ENCODE data around the gene MRTFA. TPM values are rescaled to one million over a fixed set of nuclear protein-coding genes. Genes with fewer than 3 reads are reported as not detected.
"Not testable (repeated sequence)": the region's sequence is repeated elsewhere in the genome, so short reads cannot be mapped to it uniquely, and the experiment has no call there.

The MRTFA gene
- total RNA-seq, 2 experiments from 2014 or later, result 47.7 to 66.9 TPM

GRCh38 chr22:40509401-40510134 lies 127.0 kb downstream of the MRTFA start:
- H3K9me2 ChIP-seq (ENCODE audit: insufficient read depth, low read length), result no peaks in the 10 kb centered on the region
- no TSS peak for BruUV-seq (replicated peaks)
- CTCF ChIA-PET (ENCODE audit: unreplicated experiment), result interaction anchor here (0.6 kb wide), 1 partner anchor 99 kb away, joined by 3 read pairs; no protein-coding TSS in a partner anchor
- TF ChIP-seq, protein P1, sequence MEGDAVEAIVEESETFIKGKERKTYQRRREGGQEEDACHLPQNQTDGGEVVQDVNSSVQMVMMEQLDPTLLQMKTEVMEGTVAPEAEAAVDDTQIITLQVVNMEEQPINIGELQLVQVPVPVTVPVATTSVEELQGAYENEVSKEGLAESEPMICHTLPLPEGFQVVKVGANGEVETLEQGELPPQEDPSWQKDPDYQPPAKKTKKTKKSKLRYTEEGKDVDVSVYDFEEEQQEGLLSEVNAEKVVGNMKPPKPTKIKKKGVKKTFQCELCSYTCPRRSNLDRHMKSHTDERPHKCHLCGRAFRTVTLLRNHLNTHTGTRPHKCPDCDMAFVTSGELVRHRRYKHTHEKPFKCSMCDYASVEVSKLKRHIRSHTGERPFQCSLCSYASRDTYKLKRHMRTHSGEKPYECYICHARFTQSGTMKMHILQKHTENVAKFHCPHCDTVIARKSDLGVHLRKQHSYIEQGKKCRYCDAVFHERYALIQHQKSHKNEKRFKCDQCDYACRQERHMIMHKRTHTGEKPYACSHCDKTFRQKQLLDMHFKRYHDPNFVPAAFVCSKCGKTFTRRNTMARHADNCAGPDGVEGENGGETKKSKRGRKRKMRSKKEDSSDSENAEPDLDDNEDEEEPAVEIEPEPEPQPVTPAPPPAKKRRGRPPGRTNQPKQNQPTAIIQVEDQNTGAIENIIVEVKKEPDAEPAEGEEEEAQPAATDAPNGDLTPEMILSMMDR (conservative IDR thresholded peaks at IDR 0.05; ENCODE audit: low read length), result no peak
- TF ChIP-seq EZH2phosphoT487 (IDR thresholded peaks at IDR 0.05; ENCODE audit: borderline replicate concordance, low read depth, low read length), result no peak
- H3K4me2 ChIP-seq (ENCODE audit: low read length), result peak overlapping the region; percentile 23; the same call in 1 of the 2 replicates
- H2AFZ ChIP-seq (ENCODE audit: low read length), result no peak overlapping the region
- no peak overlapping the region for H3K4me3 ChIP-seq (ENCODE audit: low read depth, low read length, poor library complexity, severe bottlenecking)
- POLR2A ChIA-PET, result interaction anchor here (0.5 to 1.3 kb wide), 5 partner anchors 8 to 1124 kb away, joined by 3 to 6 read pairs (median 3); no protein-coding TSS in a partner anchor
- intact Hi-C loops (cut with micrococcal nuclease; ENCODE audit: unreplicated experiment), result no loop called here
- H3K4me1 ChIP-seq (ENCODE audit: insufficient read depth, low read length, poor library complexity, severe bottlenecking), result peaks cover 54% of the 10 kb centered on the region
- H3K79me2 ChIP-seq (ENCODE audit: insufficient read depth, low read depth, low read length), result peaks cover 23% of the 10 kb centered on the region; the same call in 1 of the 2 replicates
- peaks cover 8% of the 10 kb centered on the region; the same call in 1 of the 2 replicates for H4K20me1 ChIP-seq (ENCODE audit: insufficient read depth, low read length)
- no peak for DNase-seq (ENCODE audit: low spot score)
- H3K36me3 ChIP-seq (ENCODE audit: insufficient read depth, low read length), result no peaks in the 10 kb centered on the region
- H3K27ac ChIP-seq (ENCODE audit: low read depth, low read length, poor library complexity, severe bottlenecking), result no peak overlapping the region
- H3K9me3 ChIP-seq (ENCODE audit: low read length), result no peaks in the 10 kb centered on the region

GRCh38 chr22:40508046-40508445 lies 128.5 kb downstream of the MRTFA start:
- H3K27ac ChIP-seq (ENCODE audit: low read depth, low read length, poor library complexity, severe bottlenecking); CTCF ChIA-PET (ENCODE audit: unreplicated experiment): not testable (repeated sequence)

GRCh38 chr22:40507491-40507890 lies 129.0 kb downstream of the MRTFA start:
- ChIA-PET CTCF (ENCODE audit: unreplicated experiment) (no interaction called here), POLR2A (interaction anchor here (0.5 to 1.7 kb wide), 4 partner anchors 13 to 144 kb away, joined by 3 to 6 read pairs (median 4); no protein-coding TSS in a partner anchor)
- Histone ChIP-seq H3K4me1 (ENCODE audit: insufficient read depth, low read length, poor library complexity, severe bottlenecking) (peaks cover 59% of the 10 kb centered on the region), H3K4me2 (ENCODE audit: low read length) (peak overlapping the region; percentile 61), H3K79me2 (ENCODE audit: insufficient read depth, low read depth, low read length) (peaks cover 23% of the 10 kb centered on the region; the same call in 1 of the 2 replicates), H3K36me3 (ENCODE audit: insufficient read depth, low read length) (peaks cover 3% of the 10 kb centered on the region; the same call in 1 of the 2 replicates), H4K20me1 (ENCODE audit: insufficient read depth, low read length) (peaks cover 8% of the 10 kb centered on the region; the same call in 1 of the 2 replicates), H2AFZ (ENCODE audit: low read length) (no peak overlapping the region), H3K27ac (ENCODE audit: low read depth, low read length, poor library complexity, severe bottlenecking) (peak overlapping the region; percentile 53), H3K4me3 (ENCODE audit: low read depth, low read length, poor library complexity, severe bottlenecking) (peak overlapping the region; percentile 38), H3K9me2 (ENCODE audit: insufficient read depth, low read length) (no peaks in the 10 kb centered on the region), H3K9me3 (ENCODE audit: low read length) (no peaks in the 10 kb centered on the region)
- intact Hi-C loops (cut with micrococcal nuclease; ENCODE audit: unreplicated experiment), result no loop called here
- peak; percentile 62 for DNase-seq (ENCODE audit: low spot score)
- TF ChIP-seq EZH2phosphoT487 (IDR thresholded peaks at IDR 0.05; ENCODE audit: borderline replicate concordance, low read depth, low read length), result no peak
- TF ChIP-seq, protein P1 (conservative IDR thresholded peaks at IDR 0.05; ENCODE audit: low read length), result no peak
- no TSS peak for BruUV-seq (replicated peaks)

More at GRCh38 chr22:40508046-40508445, 128.5 kb downstream of the MRTFA start:
- H3K9me3 ChIP-seq (ENCODE audit: low read length); BruUV-seq (replicated peaks); H3K36me3 ChIP-seq (ENCODE audit: insufficient read depth, low read length); H2AFZ ChIP-seq (ENCODE audit: low read length); H4K20me1 ChIP-seq (ENCODE audit: insufficient read depth, low read length); intact Hi-C loops (cut with micrococcal nuclease; ENCODE audit: unreplicated experiment); H3K9me2 ChIP-seq (ENCODE audit: insufficient read depth, low read length): not testable (repeated sequence)
- POLR2A ChIA-PET, result interaction anchor here (0.9 to 1.4 kb wide), 3 partner anchors 9 to 46 kb away, joined by 5 to 6 read pairs (median 6); no protein-coding TSS in a partner anchor
- peaks cover 59% of the 10 kb centered on the region for H3K4me1 ChIP-seq (ENCODE audit: insufficient read depth, low read length, poor library complexity, severe bottlenecking)
- H3K79me2 ChIP-seq (ENCODE audit: insufficient read depth, low read depth, low read length), result peaks cover 23% of the 10 kb centered on the region; the same call in 1 of the 2 replicates
- peak overlapping the region; percentile 61 for H3K4me2 ChIP-seq (ENCODE audit: low read length)
- peak overlapping the region; percentile 38 for H3K4me3 ChIP-seq (ENCODE audit: low read depth, low read length, poor library complexity, severe bottlenecking)
- DNase-seq (ENCODE audit: low spot score), result peak; percentile 25
